DMS114 treated with DMSO at 0.1 percent for 48 hours (cell line): Measurements from ENCODE around the gene ZNF775.

ENCODE experiments used
- DNase-seq: peaks from one replicate; lab custom pipeline; 2025; ENCODE audit not compliant: unreplicated experiment; lab: John Stamatoyannopoulos, UW

Gene ZNF775

GRCh38 chr7:150399421-150400007, 20.4 kb downstream of the ZNF775 start:
- DNase-seq, result no peak

GRCh38 chr7:150400008-150400787, 21.1 kb downstream of the ZNF775 start:
- DNase-seq, result no peak

- no peak for DNase-seq
Observed at GRCh38 chr7:150400788-150401423, 21.8 kb downstream of the ZNF775 start.

- DNase-seq, result no peak
Observed at GRCh38 chr7:150401424-150401790, 22.3 kb downstream of the ZNF775 start.

GRCh38 chr7:150401861-150402631, 22.9 kb downstream of the ZNF775 start:
- no peak for DNase-seq

- DNase-seq, result no peak
Observed at GRCh38 chr7:150402671-150403321, 23.7 kb downstream of the ZNF775 start.

GRCh38 chr7:150403376-150404171, 24.4 kb downstream of the ZNF775 start:
- DNase-seq, result no peak

GRCh38 chr7:150404172-150404804, 25.2 kb downstream of the ZNF775 start:
- no peak for DNase-seq

- DNase-seq, result peak; percentile 53
Observed at GRCh38 chr7:150404805-150405583, 25.9 kb downstream of the ZNF775 start.

GRCh38 chr7:150405584-150406311, 26.6 kb downstream of the ZNF775 start:
- DNase-seq, result peak; percentile 53

- no peak for DNase-seq
Observed at GRCh38 chr7:150406312-150406566, 27.1 kb downstream of the ZNF775 start.

- DNase-seq, result no peak
Observed at GRCh38 chr7:150406567-150407421, 27.7 kb downstream of the ZNF775 start.

GRCh38 chr7:150407588-150408392, 28.7 kb downstream of the ZNF775 start:
- no peak for DNase-seq

GRCh38 chr7:150408393-150409299, 29.5 kb downstream of the ZNF775 start:
- DNase-seq, result no peak

- DNase-seq, result no peak
Observed at GRCh38 chr7:150409300-150410030, 30.3 kb downstream of the ZNF775 start.
